Measurements from ENCODE around the gene NPY.
A peak's percentile ranks its signal among the peaks of the same experiment; 100 is the strongest.
"Not testable (repeated sequence)": the region's sequence is repeated elsewhere in the genome, so short reads cannot be mapped to it uniquely, and the experiment has no call there.

NPY gene

GRCh38 chr7:24283897-24284698, at the start of gene NPY:
NPY (plus strand) TSS chr7:24284190; CDS start chr7:24285241, 1,051 bp downstream.
- no peak for DNase-seq

GRCh38 chr7:24239260-24239659, 44.7 kb upstream of the NPY start:
- no peak for DNase-seq

- no peak for DNase-seq
Observed at GRCh38 chr7:24241206-24241605, 42.8 kb upstream of the NPY start.

GRCh38 chr7:24244554-24244953, 39.4 kb upstream of the NPY start:
- DNase-seq, result no peak

- no peak for DNase-seq
Observed at GRCh38 chr7:24245362-24245761, 38.6 kb upstream of the NPY start.

- no peak for DNase-seq
Observed at GRCh38 chr7:24249266-24249665, 34.7 kb upstream of the NPY start.

GRCh38 chr7:24251568-24251967, 32.4 kb upstream of the NPY start:
- DNase-seq, result no peak

- DNase-seq, result no peak
Observed at GRCh38 chr7:24255139-24255538, 28.9 kb upstream of the NPY start.

- not testable (repeated sequence) for DNase-seq
Observed at GRCh38 chr7:24258324-24258723, 25.7 kb upstream of the NPY start.

- no peak for DNase-seq
Observed at GRCh38 chr7:24271938-24272337, 12.1 kb upstream of the NPY start.

- no peak for DNase-seq
Observed at GRCh38 chr7:24279512-24279911, 4.5 kb upstream of the NPY start.

GRCh38 chr7:24283554-24283896, 465 bp upstream of the NPY start:
- DNase-seq, result no peak

- no peak for DNase-seq
Observed at GRCh38 chr7:24284699-24285506, 913 bp downstream of the NPY start.

GRCh38 chr7:24290004-24290641, 6.1 kb downstream of the NPY start:
- peak; percentile 50 to 62 for DNase-seq

GRCh38 chr7:24291271-24291670, 7.3 kb downstream of the NPY start:
- no peak for DNase-seq

GRCh38 chr7:24297362-24297761, 13.4 kb downstream of the NPY start:
- no peak for DNase-seq

GRCh38 chr7:24298696-24299095, 14.7 kb downstream of the NPY start:
- DNase-seq, result no peak

GRCh38 chr7:24299192-24299591, 15.2 kb downstream of the NPY start:
- DNase-seq, result no peak

- DNase-seq, result no peak
Observed at GRCh38 chr7:24301703-24302102, 17.7 kb downstream of the NPY start.

GRCh38 chr7:24304494-24305095, 20.6 kb downstream of the NPY start:
- no peak for DNase-seq

GRCh38 chr7:24307326-24307725, 23.3 kb downstream of the NPY start:
- no peak for DNase-seq

- no peak for DNase-seq
Observed at GRCh38 chr7:24312588-24312987, 28.6 kb downstream of the NPY start.

- DNase-seq, result no peak
Observed at GRCh38 chr7:24313777-24314176, 29.8 kb downstream of the NPY start.
